Upper lobe of right lung (tissue), 1 donor: ENCODE results near the gene GRIK2. TPM values are rescaled to one million over a fixed set of nuclear protein-coding genes. Genes with fewer than 3 reads are reported as not detected.

Source experiments
- ATAC-seq: fragments of 200-7000 bp; cut with Tn5 transposase; one replicate; pipeline ENCODE4 v1.9.1; 2020; ENCODE audit warnings: mild to moderate bottlenecking, moderate library complexity
- DNase-seq: peaks from one replicate; pipeline ENCODE4 v3.0.0-alpha.2; 2020
- H3K27ac ChIP-seq: fragments of 200-600 bp; one replicate; pipeline ENCODE4 v1.8.0; 2022
- H3K27me3 ChIP-seq: fragments of 200-600 bp; one replicate; pipeline ENCODE4 v1.8.0; 2022; ENCODE audit warnings: mild to moderate bottlenecking
- H3K36me3 ChIP-seq: fragments of 200-600 bp; one replicate; pipeline ENCODE4 v1.8.0; 2022
- H3K4me1 ChIP-seq: fragments of 200-600 bp; one replicate; pipeline ENCODE4 v1.8.0; 2022
- H3K4me3 ChIP-seq: fragments of 200-600 bp; one replicate; pipeline ENCODE4 v1.8.0; 2022; ENCODE audit warnings: mild to moderate bottlenecking
- H3K9me3 ChIP-seq: fragments of 200-600 bp; one replicate; pipeline ENCODE4 v1.8.0; 2022
- intact Hi-C: fragments of 100-400 bp; cut with DNase I; formaldehyde crosslinking; loops from one replicate; pipeline ENCODE4 v1.11.0; 2022
- total RNA-seq: library from RNA; stranded (reverse); fragmentation: NEBNext Ultra II Directional; extraction: Animal tissue kit (Norgen Biotek cat#: 25700); gene quantifications from one replicate; pipeline ENCODE4 v1.2.1, GENCODE V29; 2021
- TF ChIP-seq, protein P1 (sequence below): fragments of 200-600 bp; IDR thresholded peaks from one replicate; pipeline ENCODE4 v1.8.0; 2022; ENCODE audit warnings: antibody characterized with exemption
- donor health status: DM: no; HTN: yes; CAD: no; lungs with severe emphysema.

GRIK2 gene
- total RNA-seq, 1 donor from 2014 or later = 0.38 TPM

DNA sequence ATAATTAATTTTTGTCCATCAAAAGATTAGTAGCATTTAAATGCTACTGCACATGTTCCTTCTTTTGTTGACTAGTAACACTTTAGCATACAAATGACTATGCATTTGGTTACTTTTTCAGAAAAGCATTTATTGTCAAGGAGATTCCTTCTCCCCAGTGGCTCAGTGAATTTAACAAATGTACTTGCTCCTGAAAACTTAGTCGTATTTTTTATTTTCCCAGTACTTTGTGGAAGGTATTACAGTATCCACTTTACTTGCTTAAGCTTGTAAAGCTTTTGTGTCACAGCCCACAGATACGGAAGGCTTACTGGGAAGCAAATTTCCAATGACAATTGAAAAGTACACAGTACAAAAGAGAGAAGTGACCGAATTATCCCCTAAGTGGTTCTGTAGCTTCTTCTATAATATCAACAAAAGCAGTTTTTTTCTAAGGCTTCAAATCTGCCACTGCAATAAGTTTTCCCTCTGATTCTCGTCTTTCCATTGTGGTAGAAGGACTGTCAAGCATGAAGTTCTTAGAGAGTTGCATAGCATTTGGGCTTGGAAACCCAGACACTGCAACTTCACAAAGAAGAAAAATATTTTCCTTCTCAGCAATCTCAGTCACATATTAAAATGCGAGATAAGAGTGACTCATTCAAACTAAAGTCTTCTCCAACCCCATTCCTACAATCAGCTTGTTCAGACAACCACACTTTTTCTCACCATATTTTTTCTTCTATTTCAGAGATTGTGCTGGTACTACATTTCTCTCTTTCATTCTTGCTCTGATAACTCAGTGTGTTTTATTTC lies 431.2 kb downstream of the GRIK2 start:
- TF ChIP-seq, protein P1, sequence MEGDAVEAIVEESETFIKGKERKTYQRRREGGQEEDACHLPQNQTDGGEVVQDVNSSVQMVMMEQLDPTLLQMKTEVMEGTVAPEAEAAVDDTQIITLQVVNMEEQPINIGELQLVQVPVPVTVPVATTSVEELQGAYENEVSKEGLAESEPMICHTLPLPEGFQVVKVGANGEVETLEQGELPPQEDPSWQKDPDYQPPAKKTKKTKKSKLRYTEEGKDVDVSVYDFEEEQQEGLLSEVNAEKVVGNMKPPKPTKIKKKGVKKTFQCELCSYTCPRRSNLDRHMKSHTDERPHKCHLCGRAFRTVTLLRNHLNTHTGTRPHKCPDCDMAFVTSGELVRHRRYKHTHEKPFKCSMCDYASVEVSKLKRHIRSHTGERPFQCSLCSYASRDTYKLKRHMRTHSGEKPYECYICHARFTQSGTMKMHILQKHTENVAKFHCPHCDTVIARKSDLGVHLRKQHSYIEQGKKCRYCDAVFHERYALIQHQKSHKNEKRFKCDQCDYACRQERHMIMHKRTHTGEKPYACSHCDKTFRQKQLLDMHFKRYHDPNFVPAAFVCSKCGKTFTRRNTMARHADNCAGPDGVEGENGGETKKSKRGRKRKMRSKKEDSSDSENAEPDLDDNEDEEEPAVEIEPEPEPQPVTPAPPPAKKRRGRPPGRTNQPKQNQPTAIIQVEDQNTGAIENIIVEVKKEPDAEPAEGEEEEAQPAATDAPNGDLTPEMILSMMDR = no peak
- Histone ChIP-seq H3K4me3 (no peak overlapping the region), H3K36me3 (no peaks in the 10 kb centered on the region), H3K9me3 (no peaks in the 10 kb centered on the region), H3K27me3 (no peaks in the 10 kb centered on the region), H3K4me1 (no peaks in the 10 kb centered on the region), H3K27ac (no peak overlapping the region)
- no peak for ATAC-seq
- intact Hi-C loops = no loop called here
- no peak for DNase-seq

DNA sequence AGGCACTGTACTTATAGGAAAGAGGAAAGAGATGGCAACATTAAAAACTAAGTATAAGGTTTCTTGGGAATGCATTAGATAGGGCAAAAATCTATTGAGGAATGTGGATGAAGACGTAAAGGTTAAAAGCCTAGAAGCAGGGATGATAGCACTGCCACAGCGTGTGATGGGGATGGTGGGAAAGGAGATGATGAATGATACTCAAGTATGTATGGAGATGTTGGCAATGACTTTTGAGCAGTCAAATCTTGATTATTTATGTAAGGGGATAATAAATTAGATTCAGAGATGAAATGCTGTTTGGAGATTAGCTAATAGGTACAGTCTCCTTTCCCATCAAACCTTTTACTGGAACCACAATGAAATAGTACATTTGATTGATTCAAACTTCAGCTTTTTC lies 432.8 kb downstream of the GRIK2 start:
- ATAC-seq (no peak), DNase-seq (no peak)
- intact Hi-C loops = no loop called here
- Histone ChIP-seq H3K27ac (no peak overlapping the region), H3K36me3 (no peaks in the 10 kb centered on the region), H3K4me3 (no peak overlapping the region), H3K4me1 (no peaks in the 10 kb centered on the region), H3K27me3 (no peaks in the 10 kb centered on the region), H3K9me3 (no peaks in the 10 kb centered on the region)
- TF ChIP-seq, protein P1 = no peak

DNA sequence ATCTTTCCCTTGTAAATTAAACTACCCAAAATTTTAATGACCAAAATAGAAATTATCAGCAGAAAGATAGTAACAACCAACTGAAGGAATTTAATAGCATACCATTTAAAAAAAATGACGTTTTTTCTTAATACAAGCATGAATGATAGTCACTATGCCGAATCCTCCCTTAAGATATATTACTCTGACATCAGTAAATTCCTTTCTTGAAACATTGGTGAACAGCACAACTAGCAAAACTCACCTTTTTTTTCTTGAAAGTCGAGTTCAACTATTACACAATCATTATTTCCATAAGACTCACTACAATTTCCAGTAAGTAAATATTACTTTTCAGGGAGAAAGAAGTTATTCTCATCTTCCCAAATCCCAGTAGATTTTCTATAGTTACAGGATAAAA lies 433.2 kb downstream of the GRIK2 start:
- Histone ChIP-seq H3K27ac (no peak overlapping the region), H3K9me3 (no peaks in the 10 kb centered on the region), H3K27me3 (no peaks in the 10 kb centered on the region), H3K4me1 (no peaks in the 10 kb centered on the region), H3K4me3 (no peak overlapping the region), H3K36me3 (no peaks in the 10 kb centered on the region)
- no peak for DNase-seq
- TF ChIP-seq, protein P1 = no peak
- intact Hi-C loops = no loop called here
- no peak for ATAC-seq

DNA sequence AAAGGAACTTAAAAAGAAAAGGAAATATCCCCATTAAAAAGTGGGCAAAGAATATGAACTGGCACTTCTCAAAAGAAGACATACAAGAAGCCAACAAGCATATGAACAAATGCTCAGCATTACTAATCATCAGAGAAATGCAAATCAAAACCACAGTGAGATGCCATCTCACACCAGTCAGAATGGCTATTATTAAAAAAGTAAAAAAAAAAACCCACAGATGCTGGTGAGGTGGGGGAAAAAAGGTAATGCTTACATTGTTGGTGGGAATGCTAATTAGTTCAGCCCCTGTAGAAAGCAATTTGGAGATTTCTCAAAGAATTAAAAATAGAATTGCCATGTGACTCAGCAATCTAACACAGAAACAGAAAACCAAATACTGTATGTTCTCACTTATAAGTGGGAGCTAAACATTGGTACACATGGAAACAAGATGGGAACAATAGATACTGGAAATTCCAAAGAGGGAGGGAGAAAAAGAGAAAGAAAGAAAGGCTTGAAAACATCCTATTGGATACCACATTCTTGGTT lies 437.1 kb downstream of the GRIK2 start:
- no peak overlapping the region for H3K4me3 ChIP-seq
- H3K9me3 ChIP-seq = no peaks in the 10 kb centered on the region
- intact Hi-C loops = no loop called here
- H3K27me3 ChIP-seq = no peaks in the 10 kb centered on the region
- H3K4me1 ChIP-seq = no peaks in the 10 kb centered on the region
- ATAC-seq = no peak
- no peak overlapping the region for H3K27ac ChIP-seq
- DNase-seq = no peak
- TF ChIP-seq, protein P1 = no peak
- no peaks in the 10 kb centered on the region for H3K36me3 ChIP-seq

DNA sequence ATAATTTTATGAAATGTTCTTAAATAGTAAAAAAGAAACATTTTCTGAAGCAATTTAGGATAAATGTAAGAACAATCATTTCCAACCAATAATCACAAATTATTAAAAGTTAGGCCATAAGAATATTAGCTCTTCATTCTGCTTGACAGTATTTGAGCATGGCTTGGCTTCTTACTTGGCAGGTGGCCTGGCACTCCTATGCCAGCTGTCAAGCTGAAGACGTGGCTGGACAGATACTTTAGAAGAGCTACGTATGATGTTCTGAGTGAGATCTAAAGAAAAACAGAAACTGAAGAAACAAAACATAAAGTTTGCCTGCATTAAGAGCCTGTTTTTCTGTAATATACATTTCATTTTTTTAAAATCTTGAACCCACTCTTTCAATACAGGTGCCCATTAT lies 438.9 kb downstream of the GRIK2 start:
- TF ChIP-seq, protein P1 = no peak
- no peak for ATAC-seq
- Histone ChIP-seq H3K4me3 (no peak overlapping the region), H3K27ac (no peak overlapping the region), H3K27me3 (no peaks in the 10 kb centered on the region), H3K4me1 (no peaks in the 10 kb centered on the region), H3K9me3 (no peaks in the 10 kb centered on the region), H3K36me3 (no peaks in the 10 kb centered on the region)
- DNase-seq = no peak
- intact Hi-C loops = no loop called here
